GM06990 (cell line): ENCODE results near the gene MT4.

Experiments used
- DNase-seq: peaks from one replicate; pipeline ENCODE4 v3.0.0-alpha.2; 2011; ENCODE audit not compliant: insufficient read length; ENCODE audit errors: extremely low read depth
- H3K27me3 ChIP-seq: replicated peaks from 2 replicates; pipeline ENCODE4 v1.6.0; 2011; ENCODE audit warnings: low read length; ENCODE audit not compliant: control insufficient read depth, insufficient read depth
- H3K36me3 ChIP-seq: 2 replicates; pipeline ENCODE4 v1.5.1; 2011; ENCODE audit warnings: low read length; ENCODE audit not compliant: control insufficient read depth, insufficient read depth
- H3K4me3 ChIP-seq: replicated peaks from 2 replicates; pipeline ENCODE4 v1.5.1; 2011; ENCODE audit warnings: low read depth, mild to moderate bottlenecking, control low read depth, low read length
- TF ChIP-seq, protein P1 (sequence below): IDR thresholded peaks from 2 replicates; pipeline ENCODE4 v1.5.1; 2011; ENCODE audit warnings: low read length, control low read depth, mild to moderate bottlenecking, inconsistent platforms; ENCODE audit not compliant: insufficient read depth, poor library complexity, severe bottlenecking

MT4 gene

GRCh38 chr16:56539656-56540055 is 25.2 kb upstream of the MT4 start:
- TF ChIP-seq, protein P1, sequence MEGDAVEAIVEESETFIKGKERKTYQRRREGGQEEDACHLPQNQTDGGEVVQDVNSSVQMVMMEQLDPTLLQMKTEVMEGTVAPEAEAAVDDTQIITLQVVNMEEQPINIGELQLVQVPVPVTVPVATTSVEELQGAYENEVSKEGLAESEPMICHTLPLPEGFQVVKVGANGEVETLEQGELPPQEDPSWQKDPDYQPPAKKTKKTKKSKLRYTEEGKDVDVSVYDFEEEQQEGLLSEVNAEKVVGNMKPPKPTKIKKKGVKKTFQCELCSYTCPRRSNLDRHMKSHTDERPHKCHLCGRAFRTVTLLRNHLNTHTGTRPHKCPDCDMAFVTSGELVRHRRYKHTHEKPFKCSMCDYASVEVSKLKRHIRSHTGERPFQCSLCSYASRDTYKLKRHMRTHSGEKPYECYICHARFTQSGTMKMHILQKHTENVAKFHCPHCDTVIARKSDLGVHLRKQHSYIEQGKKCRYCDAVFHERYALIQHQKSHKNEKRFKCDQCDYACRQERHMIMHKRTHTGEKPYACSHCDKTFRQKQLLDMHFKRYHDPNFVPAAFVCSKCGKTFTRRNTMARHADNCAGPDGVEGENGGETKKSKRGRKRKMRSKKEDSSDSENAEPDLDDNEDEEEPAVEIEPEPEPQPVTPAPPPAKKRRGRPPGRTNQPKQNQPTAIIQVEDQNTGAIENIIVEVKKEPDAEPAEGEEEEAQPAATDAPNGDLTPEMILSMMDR = no peak
- Histone ChIP-seq H3K36me3 (no peaks in the 10 kb centered on the region), H3K27me3 (peaks cover 2% of the 10 kb centered on the region; the same call in 1 of the 2 replicates), H3K4me3 (no peak overlapping the region)
- no peak for DNase-seq

DNA sequence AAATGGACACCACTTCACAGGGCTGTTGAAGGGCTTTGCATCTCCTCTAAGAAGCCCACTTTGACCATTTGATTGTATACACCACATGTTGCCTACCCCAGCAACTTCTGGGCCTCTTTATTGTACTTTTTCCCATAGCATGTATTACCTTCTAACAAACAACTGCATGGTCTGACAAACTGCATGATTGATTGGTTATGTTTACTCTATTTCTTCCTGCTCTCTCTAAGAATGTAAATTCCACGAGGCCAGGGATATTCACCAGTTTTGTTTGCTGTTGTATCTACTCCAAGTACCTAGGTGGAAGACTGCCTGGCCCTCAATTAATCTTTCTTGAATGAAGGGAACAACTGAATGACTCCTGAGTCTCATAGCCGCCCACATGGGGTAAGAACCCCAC is 22.8 kb upstream of the MT4 start:
- Histone ChIP-seq H3K4me3 (no peak overlapping the region), H3K27me3 (no peaks in the 10 kb centered on the region), H3K36me3 (no peaks in the 10 kb centered on the region)
- TF ChIP-seq, protein P1 = no peak
- DNase-seq = no peak

DNA sequence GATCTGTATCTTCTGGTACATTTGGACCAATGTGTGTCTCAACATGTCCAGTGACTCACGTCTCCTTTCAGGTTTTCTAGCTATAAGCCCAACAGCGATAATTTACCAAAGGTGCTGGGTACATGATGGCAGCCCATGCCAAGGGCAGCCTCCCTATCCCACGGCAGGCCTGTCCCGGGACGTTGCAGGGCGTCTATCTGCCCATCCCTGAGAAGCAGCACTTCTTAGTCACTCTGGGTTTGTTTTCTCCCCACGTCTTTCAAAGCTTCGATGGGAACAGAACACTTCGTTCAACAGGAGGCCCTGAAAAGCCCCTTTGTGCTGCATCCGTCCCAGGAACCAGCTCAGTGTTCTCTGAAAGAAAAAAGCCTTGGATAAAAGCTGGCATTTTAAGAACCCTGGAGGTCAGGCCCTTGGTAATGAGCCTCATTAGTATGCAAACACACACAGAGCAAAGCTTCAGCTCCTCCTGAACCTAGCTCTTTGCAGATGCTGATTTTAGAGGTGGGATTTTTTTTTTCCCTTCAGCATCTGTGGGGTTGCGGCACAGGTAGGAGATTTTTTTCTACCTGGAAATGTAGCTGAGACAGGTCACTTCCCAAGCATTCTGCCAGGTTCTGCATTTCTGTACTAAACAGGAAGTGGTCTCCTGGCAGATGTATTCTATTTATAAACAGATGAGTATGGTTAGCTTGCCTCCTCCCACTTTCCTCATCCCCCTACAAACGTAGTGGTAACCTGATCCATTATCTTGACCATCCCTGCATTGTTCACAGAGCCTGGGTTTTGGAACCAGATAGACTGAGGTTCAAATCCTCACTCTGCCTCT is 17.5 kb upstream of the MT4 start:
- TF ChIP-seq, protein P1 = no peak
- DNase-seq = no peak
- Histone ChIP-seq H3K4me3 (no peak overlapping the region), H3K36me3 (no peaks in the 10 kb centered on the region), H3K27me3 (no peaks in the 10 kb centered on the region; the same call in 1 of the 2 replicates)

GRCh38 chr16:56547949-56548567 is 16.8 kb upstream of the MT4 start:
- H3K36me3 ChIP-seq = no peaks in the 10 kb centered on the region
- no peaks in the 10 kb centered on the region; the same call in 1 of the 2 replicates for H3K27me3 ChIP-seq
- no peak overlapping the region for H3K4me3 ChIP-seq
- TF ChIP-seq, protein P1 = no peak
- no peak for DNase-seq

DNA sequence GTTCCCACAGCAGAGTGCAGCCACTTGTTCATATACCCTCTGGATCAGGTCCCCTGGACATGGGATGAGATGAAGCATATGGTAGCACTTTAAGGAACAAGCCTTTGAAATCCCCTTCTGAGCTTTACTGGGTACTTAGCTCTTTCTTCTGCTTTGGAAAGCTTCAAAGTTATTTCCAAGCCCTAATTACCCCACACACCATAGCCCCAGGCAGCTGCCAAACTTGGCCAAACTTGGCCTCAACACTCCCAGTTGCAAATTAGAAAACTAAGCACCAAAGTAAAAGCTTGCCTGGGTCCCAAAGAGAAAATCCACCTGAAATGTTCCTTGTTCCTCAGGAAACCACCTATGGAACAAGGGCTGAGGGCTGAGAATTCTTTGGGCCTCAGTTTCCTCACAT is 15.7 kb upstream of the MT4 start:
- no peak overlapping the region for H3K4me3 ChIP-seq
- H3K36me3 ChIP-seq = no peaks in the 10 kb centered on the region
- H3K27me3 ChIP-seq = no peaks in the 10 kb centered on the region; the same call in 1 of the 2 replicates
- no peak for DNase-seq
- TF ChIP-seq, protein P1 = no peak
